ENCODE data around the gene LSP1.

The LSP1 gene

GRCh38 chr11:1827095-1827813 lies 25.6 kb upstream of the LSP1 start:
- Histone ChIP-seq H3K4me3 (ENCODE audit: severe bottlenecking) (no peak overlapping the region), H3K36me3 (ENCODE audit: low read depth) (no peaks in the 10 kb centered on the region), H3K9me3 (ENCODE audit: severe bottlenecking) (no peaks in the 10 kb centered on the region), H3K4me1 (ENCODE audit: insufficient read depth, poor library complexity, severe bottlenecking) (peaks cover 51% of the 10 kb centered on the region), H3K27ac (ENCODE audit: poor library complexity, severe bottlenecking) (peak overlapping the region; percentile 96), H3K27me3 (ENCODE audit: insufficient read depth, poor library complexity, severe bottlenecking) (no peaks in the 10 kb centered on the region)
- peak; percentile 34 for ATAC-seq (ENCODE audit: low read depth)
- peak; percentile 86 for DNase-seq (ENCODE audit: low spot score)
- TF ChIP-seq, protein P1, sequence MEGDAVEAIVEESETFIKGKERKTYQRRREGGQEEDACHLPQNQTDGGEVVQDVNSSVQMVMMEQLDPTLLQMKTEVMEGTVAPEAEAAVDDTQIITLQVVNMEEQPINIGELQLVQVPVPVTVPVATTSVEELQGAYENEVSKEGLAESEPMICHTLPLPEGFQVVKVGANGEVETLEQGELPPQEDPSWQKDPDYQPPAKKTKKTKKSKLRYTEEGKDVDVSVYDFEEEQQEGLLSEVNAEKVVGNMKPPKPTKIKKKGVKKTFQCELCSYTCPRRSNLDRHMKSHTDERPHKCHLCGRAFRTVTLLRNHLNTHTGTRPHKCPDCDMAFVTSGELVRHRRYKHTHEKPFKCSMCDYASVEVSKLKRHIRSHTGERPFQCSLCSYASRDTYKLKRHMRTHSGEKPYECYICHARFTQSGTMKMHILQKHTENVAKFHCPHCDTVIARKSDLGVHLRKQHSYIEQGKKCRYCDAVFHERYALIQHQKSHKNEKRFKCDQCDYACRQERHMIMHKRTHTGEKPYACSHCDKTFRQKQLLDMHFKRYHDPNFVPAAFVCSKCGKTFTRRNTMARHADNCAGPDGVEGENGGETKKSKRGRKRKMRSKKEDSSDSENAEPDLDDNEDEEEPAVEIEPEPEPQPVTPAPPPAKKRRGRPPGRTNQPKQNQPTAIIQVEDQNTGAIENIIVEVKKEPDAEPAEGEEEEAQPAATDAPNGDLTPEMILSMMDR (IDR thresholded peaks at IDR 0.05; ENCODE audit: poor library complexity, severe bottlenecking) = no peak

DNA sequence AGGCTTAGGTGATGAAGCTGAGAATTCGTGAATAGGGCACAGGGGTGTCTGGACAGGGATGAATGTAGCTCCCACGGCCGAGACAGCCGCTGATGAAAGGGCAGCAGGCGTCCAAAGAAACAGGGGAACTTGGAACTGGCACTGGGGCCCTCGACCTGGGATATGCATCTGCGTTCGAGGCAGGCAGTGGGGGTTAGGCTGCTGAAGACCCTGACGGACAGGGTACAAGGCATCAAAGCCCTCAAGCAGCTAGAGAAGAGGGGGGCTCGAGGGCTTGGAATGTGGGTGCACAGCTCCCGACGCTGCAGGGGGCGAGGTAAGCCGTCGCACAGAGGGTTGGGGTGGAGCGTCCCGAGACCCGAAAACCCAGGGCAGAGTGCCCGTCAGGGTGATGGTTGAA lies 25.0 kb upstream of the LSP1 start:
- Histone ChIP-seq H3K4me1 (ENCODE audit: insufficient read depth, poor library complexity, severe bottlenecking) (peaks cover 54% of the 10 kb centered on the region), H3K9me3 (ENCODE audit: severe bottlenecking) (no peaks in the 10 kb centered on the region), H3K4me3 (ENCODE audit: severe bottlenecking) (no peak overlapping the region), H3K27ac (ENCODE audit: poor library complexity, severe bottlenecking) (peak overlapping the region; percentile 96), H3K27me3 (ENCODE audit: insufficient read depth, poor library complexity, severe bottlenecking) (no peaks in the 10 kb centered on the region), H3K36me3 (ENCODE audit: low read depth) (no peaks in the 10 kb centered on the region)
- TF ChIP-seq, protein P1 (IDR thresholded peaks at IDR 0.05; ENCODE audit: poor library complexity, severe bottlenecking) = no peak
- DNase-seq (ENCODE audit: low spot score) (no peak), ATAC-seq (ENCODE audit: low read depth) (no peak)

GRCh38 chr11:1828542-1828941 lies 24.3 kb upstream of the LSP1 start:
- peaks cover 57% of the 10 kb centered on the region for H3K4me1 ChIP-seq (ENCODE audit: insufficient read depth, poor library complexity, severe bottlenecking)
- no peaks in the 10 kb centered on the region for H3K9me3 ChIP-seq (ENCODE audit: severe bottlenecking)
- TF ChIP-seq, protein P1 (IDR thresholded peaks at IDR 0.05; ENCODE audit: poor library complexity, severe bottlenecking) = no peak
- no peak overlapping the region for H3K4me3 ChIP-seq (ENCODE audit: severe bottlenecking)
- H3K36me3 ChIP-seq (ENCODE audit: low read depth) = no peaks in the 10 kb centered on the region
- ATAC-seq (ENCODE audit: low read depth) = no peak
- no peak for DNase-seq (ENCODE audit: low spot score)
- H3K27ac ChIP-seq (ENCODE audit: poor library complexity, severe bottlenecking) = peak overlapping the region; percentile 96
- H3K27me3 ChIP-seq (ENCODE audit: insufficient read depth, poor library complexity, severe bottlenecking) = no peaks in the 10 kb centered on the region

- TF ChIP-seq, protein P1 (IDR thresholded peaks at IDR 0.05; ENCODE audit: poor library complexity, severe bottlenecking) = no peak
- H3K4me1 ChIP-seq (ENCODE audit: insufficient read depth, poor library complexity, severe bottlenecking) = peaks cover 62% of the 10 kb centered on the region
- no peaks in the 10 kb centered on the region for H3K27me3 ChIP-seq (ENCODE audit: insufficient read depth, poor library complexity, severe bottlenecking)
- ATAC-seq (ENCODE audit: low read depth) (peak; percentile 70), DNase-seq (ENCODE audit: low spot score) (peak; percentile 86)
- no peak overlapping the region for H3K4me3 ChIP-seq (ENCODE audit: severe bottlenecking)
- H3K36me3 ChIP-seq (ENCODE audit: low read depth) = no peaks in the 10 kb centered on the region
- H3K9me3 ChIP-seq (ENCODE audit: severe bottlenecking) = no peaks in the 10 kb centered on the region
- H3K27ac ChIP-seq (ENCODE audit: poor library complexity, severe bottlenecking) = peak overlapping the region; percentile 96
These were observed 23.7 kb upstream of the LSP1 start for GRCh38 chr11:1829039-1829820.

DNA sequence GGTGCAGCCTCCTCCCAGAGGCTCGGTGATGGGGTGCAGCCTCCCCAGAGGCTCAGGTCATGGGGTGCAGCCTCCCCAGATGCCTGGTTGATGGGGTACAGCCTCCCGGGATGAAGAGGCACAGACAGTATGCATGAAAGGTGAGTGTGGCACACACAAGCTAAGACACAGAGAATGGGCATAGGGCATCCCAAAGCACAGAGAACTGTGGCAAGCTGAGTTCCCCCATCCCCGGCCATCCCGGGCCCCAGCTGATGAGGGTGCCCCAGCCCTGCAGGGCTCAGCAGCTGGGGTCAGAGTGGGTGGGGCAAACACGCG lies 22.9 kb upstream of the LSP1 start:
- no peaks in the 10 kb centered on the region for H3K36me3 ChIP-seq (ENCODE audit: low read depth)
- H3K27me3 ChIP-seq (ENCODE audit: insufficient read depth, poor library complexity, severe bottlenecking) = no peaks in the 10 kb centered on the region
- no peak overlapping the region for H3K4me3 ChIP-seq (ENCODE audit: severe bottlenecking)
- TF ChIP-seq, protein P1 (IDR thresholded peaks at IDR 0.05; ENCODE audit: poor library complexity, severe bottlenecking) = no peak
- H3K9me3 ChIP-seq (ENCODE audit: severe bottlenecking) = no peaks in the 10 kb centered on the region
- ATAC-seq (ENCODE audit: low read depth) = no peak
- DNase-seq (ENCODE audit: low spot score) = no peak
- peaks cover 69% of the 10 kb centered on the region for H3K4me1 ChIP-seq (ENCODE audit: insufficient read depth, poor library complexity, severe bottlenecking)
- peak overlapping the region; percentile 96 for H3K27ac ChIP-seq (ENCODE audit: poor library complexity, severe bottlenecking)

All from RWPE2 (cell line).